K562 (cell line): ENCODE measurements around the gene DLGAP1. TPM values are rescaled to one million over a fixed set of nuclear protein-coding genes. Genes with fewer than 3 reads are reported as not detected.

Experiments
- BRCA1 ChIP-seq, 2 experiments: fragments of 450-650 bp in 1 of 2; sonication (generic) in 1 of 2; formaldehyde crosslinking in 1 of 2; IDR thresholded peaks; 2 replicates each; pipeline versions ENCODE4 v1.5.0 to v1.6.1; 2017 to 2020; ENCODE audit warnings: mild to moderate bottlenecking in 1 of 2, missing genetic modification reagents in 1 of 2
- CAMTA2 ChIP-seq: fragments of 250-450 bp; sonication (Bioruptor Pico); conservative IDR thresholded peaks from 2 replicates; pipeline ENCODE4 v1.5.1; 2022
- CBX5 ChIP-seq: IDR thresholded peaks from 2 replicates; pipeline ENCODE4 v1.6.1; 2014; ENCODE audit warnings: low read depth, borderline replicate concordance
- CREB1 ChIP-seq, 2 experiments: sonication (generic) in 1 of 2; formaldehyde crosslinking in 1 of 2; IDR thresholded peaks; 2 replicates each; pipeline versions ENCODE4 v1.6.1 to v1.8.0; 2012 to 2022; ENCODE audit warnings: inconsistent platforms in 1 of 2, mild to moderate bottlenecking in 1 of 2, missing genetic modification reagents in 1 of 2, moderate library complexity in 1 of 2
- ELF2 ChIP-seq: fragments of 250-450 bp; sonication (Bioruptor Pico); IDR thresholded peaks from 2 replicates; pipeline ENCODE4 v1.5.0; 2021; ENCODE audit warnings: mild to moderate bottlenecking
- ESRRB ChIP-seq: fragments of 250-450 bp; sonication (Bioruptor Pico); IDR thresholded peaks from 2 replicates; pipeline ENCODE4 v1.5.0; 2020; ENCODE audit warnings: mild to moderate bottlenecking, moderate library complexity, borderline replicate concordance
- HDGF ChIP-seq: fragments of 450-650 bp; IDR thresholded peaks from 2 replicates; pipeline ENCODE4 v1.6.1; 2016
- MBD2 ChIP-seq: sonication (generic); IDR thresholded peaks from 2 replicates; pipeline ENCODE4 v1.6.1; 2016; ENCODE audit warnings: low read depth, borderline replicate concordance
- MTA3 ChIP-seq: fragments of 450-650 bp; formaldehyde crosslinking; IDR thresholded peaks from 2 replicates; pipeline ENCODE4 v1.6.1; 2017; ENCODE audit warnings: mild to moderate bottlenecking, borderline replicate concordance
- NEUROD1 ChIP-seq: fragments of 150-350 bp; IDR thresholded peaks from 2 replicates; pipeline ENCODE4 v1.6.1; 2014; ENCODE audit warnings: borderline replicate concordance, low read length, low read depth; ENCODE audit not compliant: partially characterized antibody
- NFE2 ChIP-seq: IDR thresholded peaks from 2 replicates; pipeline ENCODE4 v1.6.1; 2014; ENCODE audit warnings: antibody characterized with exemption, low read depth
- PREB ChIP-seq: sonication (generic); formaldehyde crosslinking; IDR thresholded peaks from 2 replicates; pipeline ENCODE4 v1.8.1; 2023; ENCODE audit warnings: mild to moderate bottlenecking, missing genetic modification reagents
- RBM22 ChIP-seq: fragments of 200-400 bp; formaldehyde crosslinking; IDR thresholded peaks from 2 replicates; pipeline ENCODE4 v1.6.1; 2018; ENCODE audit warnings: low read length, low read depth; ENCODE audit not compliant: poor library complexity, severe bottlenecking
- TAF7 ChIP-seq: fragments of 450-650 bp; IDR thresholded peaks from 2 replicates; pipeline ENCODE4 v1.6.1; 2016; ENCODE audit warnings: missing genetic modification characterization, missing compliant biosample characterization
- TFAM ChIP-seq: fragments of 250-450 bp; sonication (Bioruptor Pico); conservative IDR thresholded peaks from 2 replicates; pipeline ENCODE4 v1.5.0; 2021; ENCODE audit warnings: mild to moderate bottlenecking, moderate library complexity
- ZBTB17 ChIP-seq: fragments of 450-650 bp; formaldehyde crosslinking; IDR thresholded peaks from 2 replicates; pipeline ENCODE4 v1.4.0; 2020; ENCODE audit warnings: mild to moderate bottlenecking
- ZEB2 ChIP-seq: fragments of 450-650 bp; IDR thresholded peaks from 2 replicates; pipeline ENCODE4 v1.6.1; 2016
- polyA plus RNA-seq, 8 experiments: library from polyadenylated mRNA; depleted of rRNA in 4 of 8; stranded (reverse) in 5 of 8; unstranded in 3 of 8; fragments of >200 nt; fragmentation: Nextera tagmentation in 2 of 8; fragmentation: Illumina TruSeq in 1 of 8; extraction: Ambion mirVana in 2 of 8; extraction: Trizol in 1 of 8; gene quantifications; 2 replicates each; pipeline versions ENCODE4 v1.2.1 to v1.2.3, GENCODE V29; 2011 to 2014; ENCODE audit warnings: inconsistent platforms in 1 of 8, missing spikeins in 1 of 8
- total RNA-seq, 7 experiments: library from RNA; depleted of rRNA in 6 of 7; stranded (reverse); fragments of >200 nt in 6 of 7; fragmentation: Illumina TruSeq in 2 of 7; extraction: Trizol in 2 of 7; gene quantifications; 2 replicates each; pipeline versions ENCODE4 v1.2.1 to v1.2.3, GENCODE V29; 2011 to 2021; ENCODE audit warnings: low replicate concordance in 1 of 7
- TF ChIP-seq, protein P1 (sequence below): fragments of 200-600 bp; sonication (generic); IDR thresholded peaks from one replicate; pipeline ENCODE4 v1.6.1; 2012; ENCODE audit warnings: mild to moderate bottlenecking, low read depth, low read length, inconsistent platforms

The DLGAP1 gene
- total and polyA plus RNA-seq, 9 of the 15 experiments (the other 6 are each of a cell fraction or from before 2014, with no cell fraction given): 0.04 to 0.22 (median 0.08) TPM

DNA sequence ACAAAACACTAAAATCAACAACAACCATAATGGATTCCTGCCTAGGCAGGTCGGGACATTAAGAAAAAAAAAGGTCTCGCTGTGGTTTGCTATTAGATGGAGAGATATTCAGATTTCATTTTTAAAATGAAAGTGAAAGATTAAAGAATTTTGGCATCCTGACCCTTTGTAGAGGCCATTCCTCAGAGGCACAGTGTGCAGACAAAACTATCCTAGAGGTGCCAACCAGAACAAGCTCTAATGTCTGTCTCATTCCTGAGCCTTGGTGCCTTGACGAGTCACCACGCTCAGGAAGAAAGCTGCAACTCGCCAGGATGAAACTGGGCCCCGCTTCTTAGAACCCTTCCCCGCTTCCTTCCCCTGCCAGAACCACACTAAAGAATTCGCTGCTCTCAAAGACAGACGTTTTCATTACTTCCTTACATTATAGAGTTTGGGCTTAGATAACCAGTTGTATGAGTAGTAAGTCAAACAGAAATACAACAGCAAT, 849.1 kb downstream of the DLGAP1 start (continued):
- TF ChIP-seq CAMTA2 (CRISPR knock-in tag) (no peak), NFE2 (no peak), TAF7 (tag) (peak; percentile 69; the same call in 1 of the 2 replicates), NEUROD1 (no peak), BRCA1 (IDR thresholded peaks at IDR 0.05) (no peak), BRCA1 (CRISPR knock-in tag; IDR thresholded peaks at IDR 0.05) (no peak), ZBTB17 (CRISPR knock-in tag) (peak; percentile 85), ESRRB (CRISPR knock-in tag) (no peak), TFAM (CRISPR knock-in tag) (no peak), HDGF (no peak), RBM22 (no peak), ZEB2 (no peak), MBD2 (no peak), CBX5 (no peak), CREB1 (IDR thresholded peaks at IDR 0.05) (no peak), CREB1 (CRISPR knock-in tag; IDR thresholded peaks at IDR 0.05) (no peak), ELF2 (CRISPR knock-in tag) (0 out of 2 replicates have a peak, but pooled peaks have one; percentile 14), PREB (CRISPR knock-in tag) (no peak), MTA3 (no peak)
- TF ChIP-seq, protein P1, sequence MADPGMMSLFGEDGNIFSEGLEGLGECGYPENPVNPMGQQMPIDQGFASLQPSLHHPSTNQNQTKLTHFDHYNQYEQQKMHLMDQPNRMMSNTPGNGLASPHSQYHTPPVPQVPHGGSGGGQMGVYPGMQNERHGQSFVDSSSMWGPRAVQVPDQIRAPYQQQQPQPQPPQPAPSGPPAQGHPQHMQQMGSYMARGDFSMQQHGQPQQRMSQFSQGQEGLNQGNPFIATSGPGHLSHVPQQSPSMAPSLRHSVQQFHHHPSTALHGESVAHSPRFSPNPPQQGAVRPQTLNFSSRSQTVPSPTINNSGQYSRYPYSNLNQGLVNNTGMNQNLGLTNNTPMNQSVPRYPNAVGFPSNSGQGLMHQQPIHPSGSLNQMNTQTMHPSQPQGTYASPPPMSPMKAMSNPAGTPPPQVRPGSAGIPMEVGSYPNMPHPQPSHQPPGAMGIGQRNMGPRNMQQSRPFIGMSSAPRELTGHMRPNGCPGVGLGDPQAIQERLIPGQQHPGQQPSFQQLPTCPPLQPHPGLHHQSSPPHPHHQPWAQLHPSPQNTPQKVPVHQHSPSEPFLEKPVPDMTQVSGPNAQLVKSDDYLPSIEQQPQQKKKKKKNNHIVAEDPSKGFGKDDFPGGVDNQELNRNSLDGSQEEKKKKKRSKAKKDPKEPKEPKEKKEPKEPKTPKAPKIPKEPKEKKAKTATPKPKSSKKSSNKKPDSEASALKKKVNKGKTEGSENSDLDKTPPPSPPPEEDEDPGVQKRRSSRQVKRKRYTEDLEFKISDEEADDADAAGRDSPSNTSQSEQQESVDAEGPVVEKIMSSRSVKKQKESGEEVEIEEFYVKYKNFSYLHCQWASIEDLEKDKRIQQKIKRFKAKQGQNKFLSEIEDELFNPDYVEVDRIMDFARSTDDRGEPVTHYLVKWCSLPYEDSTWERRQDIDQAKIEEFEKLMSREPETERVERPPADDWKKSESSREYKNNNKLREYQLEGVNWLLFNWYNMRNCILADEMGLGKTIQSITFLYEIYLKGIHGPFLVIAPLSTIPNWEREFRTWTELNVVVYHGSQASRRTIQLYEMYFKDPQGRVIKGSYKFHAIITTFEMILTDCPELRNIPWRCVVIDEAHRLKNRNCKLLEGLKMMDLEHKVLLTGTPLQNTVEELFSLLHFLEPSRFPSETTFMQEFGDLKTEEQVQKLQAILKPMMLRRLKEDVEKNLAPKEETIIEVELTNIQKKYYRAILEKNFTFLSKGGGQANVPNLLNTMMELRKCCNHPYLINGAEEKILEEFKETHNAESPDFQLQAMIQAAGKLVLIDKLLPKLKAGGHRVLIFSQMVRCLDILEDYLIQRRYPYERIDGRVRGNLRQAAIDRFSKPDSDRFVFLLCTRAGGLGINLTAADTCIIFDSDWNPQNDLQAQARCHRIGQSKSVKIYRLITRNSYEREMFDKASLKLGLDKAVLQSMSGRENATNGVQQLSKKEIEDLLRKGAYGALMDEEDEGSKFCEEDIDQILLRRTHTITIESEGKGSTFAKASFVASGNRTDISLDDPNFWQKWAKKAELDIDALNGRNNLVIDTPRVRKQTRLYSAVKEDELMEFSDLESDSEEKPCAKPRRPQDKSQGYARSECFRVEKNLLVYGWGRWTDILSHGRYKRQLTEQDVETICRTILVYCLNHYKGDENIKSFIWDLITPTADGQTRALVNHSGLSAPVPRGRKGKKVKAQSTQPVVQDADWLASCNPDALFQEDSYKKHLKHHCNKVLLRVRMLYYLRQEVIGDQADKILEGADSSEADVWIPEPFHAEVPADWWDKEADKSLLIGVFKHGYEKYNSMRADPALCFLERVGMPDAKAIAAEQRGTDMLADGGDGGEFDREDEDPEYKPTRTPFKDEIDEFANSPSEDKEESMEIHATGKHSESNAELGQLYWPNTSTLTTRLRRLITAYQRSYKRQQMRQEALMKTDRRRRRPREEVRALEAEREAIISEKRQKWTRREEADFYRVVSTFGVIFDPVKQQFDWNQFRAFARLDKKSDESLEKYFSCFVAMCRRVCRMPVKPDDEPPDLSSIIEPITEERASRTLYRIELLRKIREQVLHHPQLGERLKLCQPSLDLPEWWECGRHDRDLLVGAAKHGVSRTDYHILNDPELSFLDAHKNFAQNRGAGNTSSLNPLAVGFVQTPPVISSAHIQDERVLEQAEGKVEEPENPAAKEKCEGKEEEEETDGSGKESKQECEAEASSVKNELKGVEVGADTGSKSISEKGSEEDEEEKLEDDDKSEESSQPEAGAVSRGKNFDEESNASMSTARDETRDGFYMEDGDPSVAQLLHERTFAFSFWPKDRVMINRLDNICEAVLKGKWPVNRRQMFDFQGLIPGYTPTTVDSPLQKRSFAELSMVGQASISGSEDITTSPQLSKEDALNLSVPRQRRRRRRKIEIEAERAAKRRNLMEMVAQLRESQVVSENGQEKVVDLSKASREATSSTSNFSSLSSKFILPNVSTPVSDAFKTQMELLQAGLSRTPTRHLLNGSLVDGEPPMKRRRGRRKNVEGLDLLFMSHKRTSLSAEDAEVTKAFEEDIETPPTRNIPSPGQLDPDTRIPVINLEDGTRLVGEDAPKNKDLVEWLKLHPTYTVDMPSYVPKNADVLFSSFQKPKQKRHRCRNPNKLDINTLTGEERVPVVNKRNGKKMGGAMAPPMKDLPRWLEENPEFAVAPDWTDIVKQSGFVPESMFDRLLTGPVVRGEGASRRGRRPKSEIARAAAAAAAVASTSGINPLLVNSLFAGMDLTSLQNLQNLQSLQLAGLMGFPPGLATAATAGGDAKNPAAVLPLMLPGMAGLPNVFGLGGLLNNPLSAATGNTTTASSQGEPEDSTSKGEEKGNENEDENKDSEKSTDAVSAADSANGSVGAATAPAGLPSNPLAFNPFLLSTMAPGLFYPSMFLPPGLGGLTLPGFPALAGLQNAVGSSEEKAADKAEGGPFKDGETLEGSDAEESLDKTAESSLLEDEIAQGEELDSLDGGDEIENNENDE: no peak
